Left forelimb (tissue), 1 donor: ENCODE results near the gene YEATS4.
"Not testable (repeated sequence)": the region's sequence is repeated elsewhere in the genome, so short reads cannot be mapped to it uniquely, and the experiment has no call there.

Experiments
- DNase-seq: peaks from one replicate; pipeline ENCODE4 v3.0.0-alpha.2; 2018; ENCODE audit warnings: low spot score

Gene YEATS4

GRCh38 chr12:69359531-69360347, at the start of gene YEATS4:
Gene YEATS4, plus strand, starts transcription at chr12:69359743. Its CDS starts 230 bp downstream, at chr12:69359973.
- DNase-seq, result peak; percentile 89

- DNase-seq, result no peak
Measured at GRCh38 chr12:69313209-69313608, 46.3 kb upstream of the YEATS4 start.

- not testable (repeated sequence) for DNase-seq
Measured at GRCh38 chr12:69316784-69317183, 42.8 kb upstream of the YEATS4 start.

GRCh38 chr12:69317233-69317632, 42.3 kb upstream of the YEATS4 start:
- not testable (repeated sequence) for DNase-seq

- no peak for DNase-seq
Measured at GRCh38 chr12:69318225-69318624, 41.3 kb upstream of the YEATS4 start.

- no peak for DNase-seq
Measured at GRCh38 chr12:69321351-69321750, 38.2 kb upstream of the YEATS4 start.

GRCh38 chr12:69324797-69325466, 34.6 kb upstream of the YEATS4 start:
- no peak for DNase-seq

- no peak for DNase-seq
Measured at GRCh38 chr12:69328426-69328825, 31.1 kb upstream of the YEATS4 start.

- DNase-seq, result no peak
Measured at GRCh38 chr12:69329669-69330428, 29.7 kb upstream of the YEATS4 start.

GRCh38 chr12:69330475-69331473, 28.8 kb upstream of the YEATS4 start:
- DNase-seq, result no peak

- DNase-seq, result no peak
Measured at GRCh38 chr12:69331519-69331908, 28.0 kb upstream of the YEATS4 start.

GRCh38 chr12:69331909-69332684, 27.4 kb upstream of the YEATS4 start:
- no peak for DNase-seq

GRCh38 chr12:69332815-69333358, 26.7 kb upstream of the YEATS4 start:
- DNase-seq, result no peak

- DNase-seq, result no peak
Measured at GRCh38 chr12:69334158-69334557, 25.4 kb upstream of the YEATS4 start.

GRCh38 chr12:69337311-69338090, 22.0 kb upstream of the YEATS4 start:
- DNase-seq, result no peak

- DNase-seq, result no peak
Measured at GRCh38 chr12:69338120-69338859, 21.3 kb upstream of the YEATS4 start.

GRCh38 chr12:69338936-69339335, 20.6 kb upstream of the YEATS4 start:
- no peak for DNase-seq

GRCh38 chr12:69339999-69340398, 19.5 kb upstream of the YEATS4 start:
- no peak for DNase-seq

- DNase-seq, result no peak
Measured at GRCh38 chr12:69341328-69341727, 18.2 kb upstream of the YEATS4 start.
